ENCODE measurements around the gene PRSS22.

DNA sequence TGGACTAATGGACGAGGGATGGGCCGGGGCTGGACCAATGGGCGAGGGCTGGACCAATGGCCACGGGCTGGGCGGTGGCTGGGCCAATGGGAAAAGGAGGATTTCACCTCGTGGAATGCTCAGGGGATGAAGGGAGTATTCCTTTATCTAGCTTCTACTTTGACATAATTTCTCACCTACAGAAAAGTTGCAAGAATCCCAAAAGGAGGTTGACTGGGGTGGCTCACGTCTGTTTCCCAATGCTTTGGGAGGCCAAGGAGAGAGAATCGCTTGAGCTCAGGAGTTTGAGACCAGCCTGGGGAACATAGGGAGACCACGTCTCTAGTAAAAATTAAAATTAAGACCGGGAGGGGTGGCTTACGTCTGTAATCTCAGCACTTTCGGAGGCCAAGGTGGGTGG, 48.0 kb upstream of the PRSS22 start:
- no peak for TF ChIP-seq POLR2A (IDR thresholded peaks at IDR 0.05)
- no peak for TF ChIP-seq EP300 (IDR thresholded peaks at IDR 0.05)
